ENCODE results near the gene NLRC5.
"Not testable (repeated sequence)": the region's sequence is repeated elsewhere in the genome, so short reads cannot be mapped to it uniquely, and the experiment has no call there.

The NLRC5 gene

DNA sequence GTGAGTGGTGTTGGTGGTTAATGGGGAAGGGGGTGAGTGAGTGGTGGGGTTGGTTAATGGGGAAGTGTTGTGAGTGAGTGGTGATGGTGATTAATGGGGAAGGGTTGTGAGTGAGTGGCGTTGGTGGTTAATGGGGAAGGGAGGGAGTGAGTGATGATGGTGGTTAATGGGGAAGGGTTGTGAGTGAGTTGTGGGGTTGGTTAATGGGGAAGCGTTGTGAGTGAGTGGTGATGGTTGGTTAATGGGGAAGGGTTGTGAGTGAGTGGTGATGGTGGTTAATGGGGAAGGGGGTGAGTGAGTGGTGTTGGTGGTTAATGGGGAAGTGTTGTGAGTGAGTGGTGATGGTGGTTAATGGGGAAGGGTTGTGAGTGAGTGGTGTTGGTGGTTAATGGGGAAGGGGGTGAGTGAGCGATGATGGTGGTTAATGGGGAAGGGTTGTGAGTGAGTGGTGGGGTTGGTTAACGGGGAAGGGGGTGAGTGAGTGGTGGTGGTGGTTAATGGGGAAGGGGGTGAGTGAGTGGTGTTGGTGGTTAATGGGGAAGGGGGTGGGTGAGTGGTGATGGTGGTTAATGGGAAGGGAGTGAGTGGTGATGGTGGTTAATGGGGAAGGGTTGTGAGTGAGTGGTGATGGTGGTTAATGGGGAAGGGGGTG is 81.8 kb downstream of the NLRC5 start:
- DNase-seq (ENCODE audit: low read depth in 3 of 3, low spot score in 1 of 3), result not testable (repeated sequence)

DNA sequence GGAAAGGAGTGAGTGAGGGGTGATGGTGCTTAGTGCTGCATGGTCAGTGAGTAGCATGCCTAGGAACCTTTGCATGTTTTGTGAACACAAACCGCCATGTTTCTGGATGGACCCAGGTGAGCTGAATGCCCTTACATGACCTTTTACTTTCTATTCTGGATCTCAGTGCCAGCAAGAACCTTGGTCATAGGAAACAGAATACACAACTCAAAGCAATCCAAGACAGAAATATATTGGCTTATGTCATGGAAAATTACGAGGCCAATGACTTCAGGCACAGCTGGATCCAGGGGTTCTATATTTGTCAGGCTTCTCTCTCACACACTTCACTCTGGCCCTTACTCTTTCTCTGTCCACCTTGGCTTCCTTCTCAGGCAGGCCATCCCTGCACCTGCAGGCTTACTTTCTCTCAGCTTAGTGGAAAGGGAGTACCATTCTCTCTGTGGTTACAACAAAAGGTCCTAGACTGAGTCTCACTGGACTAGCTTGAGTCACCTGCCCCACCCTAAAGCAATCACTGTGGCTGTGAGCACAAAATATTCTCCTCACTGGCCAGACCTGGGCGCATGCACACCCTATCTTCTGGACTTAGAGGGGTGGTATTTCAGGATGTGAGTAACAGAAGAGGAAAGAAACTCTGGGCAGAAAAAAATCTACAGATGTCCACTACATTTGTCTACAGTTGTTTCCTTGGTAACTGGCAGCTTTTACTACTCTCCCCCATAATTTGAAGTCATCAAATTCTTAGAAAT is 82.7 kb downstream of the NLRC5 start:
- no peak for DNase-seq (ENCODE audit: low read depth in 3 of 3, low spot score in 1 of 3)

DNA sequence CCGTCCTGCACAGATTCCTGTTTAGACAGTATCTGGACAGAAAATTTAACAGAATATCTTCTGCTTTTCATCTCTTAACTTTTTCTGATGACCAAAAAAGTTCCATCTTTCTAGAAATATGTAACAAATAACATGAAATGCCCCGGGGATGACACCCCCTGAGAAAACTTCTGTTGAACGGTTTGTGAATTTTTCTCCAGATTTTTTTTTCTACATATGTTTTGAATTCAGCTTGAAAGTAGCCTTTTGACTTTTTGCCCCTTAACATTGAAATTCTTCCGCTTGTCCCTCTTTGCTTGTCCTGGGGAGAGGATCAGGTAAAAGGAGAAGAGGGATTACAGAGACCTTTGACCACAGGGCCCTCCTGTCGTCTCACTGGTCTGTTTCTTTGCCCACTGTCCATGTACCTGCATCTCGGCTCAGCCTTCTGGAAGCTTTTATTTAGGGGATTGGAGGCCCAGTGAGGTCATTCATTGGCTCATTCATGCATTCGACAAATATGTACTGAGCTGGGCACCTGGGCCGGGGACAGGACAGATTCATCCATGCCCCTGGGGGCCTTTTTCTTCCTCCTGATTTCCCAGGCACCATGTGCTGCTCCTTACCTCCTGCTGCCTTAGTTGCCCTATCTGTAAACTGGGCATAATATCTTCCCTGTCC is 83.4 kb downstream of the NLRC5 start:
- DNase-seq (ENCODE audit: low read depth in 3 of 3, low spot score in 1 of 3), result no peak

DNA sequence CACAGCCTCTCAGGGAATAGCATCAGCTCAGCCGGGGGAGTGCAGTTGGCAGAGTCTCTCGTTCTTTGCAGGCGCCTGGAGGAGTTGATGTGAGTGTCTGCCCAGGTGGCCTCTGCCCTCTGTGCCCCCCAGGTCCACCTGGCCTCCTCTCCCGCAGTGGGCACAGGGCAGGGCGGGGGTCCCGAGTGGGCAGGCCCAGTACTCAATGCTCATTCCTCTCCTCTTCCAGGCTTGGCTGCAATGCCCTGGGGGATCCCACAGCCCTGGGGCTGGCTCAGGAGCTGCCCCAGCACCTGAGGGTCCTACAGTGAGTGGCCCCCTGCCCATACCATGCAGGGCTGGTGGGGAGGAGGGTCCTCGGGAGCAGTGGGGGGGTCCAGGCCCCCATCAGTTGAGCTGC is 88.4 kb downstream of the NLRC5 start:
- no peak for DNase-seq (ENCODE audit: low read depth in 3 of 3, low spot score in 1 of 3)

DNA sequence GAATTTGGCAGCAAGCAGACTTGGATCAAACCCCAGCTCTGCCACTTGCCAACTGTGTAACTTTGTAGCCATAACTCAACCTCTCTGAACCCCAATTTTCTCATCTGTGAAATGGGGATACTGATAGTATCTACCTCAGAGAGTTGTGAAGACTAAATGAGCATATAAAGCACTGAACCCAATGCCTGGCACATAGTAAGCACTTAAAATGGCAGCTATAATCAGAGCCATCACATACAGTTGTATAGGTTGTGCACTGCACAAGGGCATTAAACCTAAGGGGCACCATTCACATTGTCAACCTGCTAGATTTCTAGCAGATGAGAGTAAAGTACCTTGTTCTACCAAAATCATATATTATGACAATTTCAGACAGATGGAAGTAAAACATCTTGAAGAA is 92.4 kb downstream of the NLRC5 start:
- no peak for DNase-seq (ENCODE audit: low read depth in 3 of 3, low spot score in 1 of 3)

DNA sequence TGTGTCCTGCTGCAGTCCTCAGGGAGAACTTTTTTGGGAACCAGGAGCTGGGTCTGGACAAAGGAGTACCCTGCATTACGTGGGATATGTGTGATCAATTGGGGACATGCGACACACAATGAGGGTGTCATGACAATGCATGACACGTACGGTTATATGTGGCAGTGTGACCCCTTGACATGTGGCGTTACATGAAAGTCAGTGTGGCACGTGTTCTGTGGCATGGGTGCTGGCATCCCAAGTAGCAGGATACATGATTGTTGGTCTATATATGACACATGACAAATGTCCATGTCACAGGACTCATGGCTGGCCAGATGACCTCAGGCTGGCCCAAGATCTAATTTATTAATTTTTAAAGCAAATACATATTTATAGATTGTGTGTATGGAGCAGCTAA is 93.3 kb downstream of the NLRC5 start:
- no peak for DNase-seq (ENCODE audit: low read depth in 3 of 3, low spot score in 1 of 3)

DNA sequence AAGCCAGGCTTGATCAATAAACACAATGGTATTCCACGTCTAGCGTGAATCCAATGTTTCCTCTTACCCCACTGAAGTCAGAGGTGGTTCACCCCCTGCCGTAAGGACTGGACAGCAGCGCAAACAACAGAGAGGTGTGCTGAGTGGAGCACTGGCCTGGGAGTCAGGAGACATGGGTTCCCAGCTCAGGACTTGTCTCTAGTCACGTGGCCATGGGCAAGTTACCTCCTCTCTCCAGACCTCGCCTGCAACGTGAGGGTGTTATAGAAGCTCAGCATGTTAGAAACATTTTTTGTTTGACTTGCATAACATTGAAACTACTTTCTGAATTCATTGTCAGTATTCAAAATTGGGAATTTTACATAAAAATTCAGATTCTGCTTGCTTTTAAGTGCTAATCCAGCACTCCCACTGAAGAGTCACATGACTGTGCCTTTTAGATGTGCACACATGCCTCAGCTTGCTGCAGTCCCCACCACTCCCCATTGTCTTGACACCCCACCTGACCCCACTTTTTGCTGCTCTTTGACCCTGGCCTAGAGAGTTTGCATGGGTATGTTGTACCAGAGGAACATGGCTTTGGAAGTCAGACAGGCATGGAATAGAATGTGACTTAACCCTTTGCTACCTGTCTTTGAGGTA is 94.2 kb downstream of the NLRC5 start:
- no peak for DNase-seq (ENCODE audit: low read depth in 3 of 3, low spot score in 1 of 3)

DNA sequence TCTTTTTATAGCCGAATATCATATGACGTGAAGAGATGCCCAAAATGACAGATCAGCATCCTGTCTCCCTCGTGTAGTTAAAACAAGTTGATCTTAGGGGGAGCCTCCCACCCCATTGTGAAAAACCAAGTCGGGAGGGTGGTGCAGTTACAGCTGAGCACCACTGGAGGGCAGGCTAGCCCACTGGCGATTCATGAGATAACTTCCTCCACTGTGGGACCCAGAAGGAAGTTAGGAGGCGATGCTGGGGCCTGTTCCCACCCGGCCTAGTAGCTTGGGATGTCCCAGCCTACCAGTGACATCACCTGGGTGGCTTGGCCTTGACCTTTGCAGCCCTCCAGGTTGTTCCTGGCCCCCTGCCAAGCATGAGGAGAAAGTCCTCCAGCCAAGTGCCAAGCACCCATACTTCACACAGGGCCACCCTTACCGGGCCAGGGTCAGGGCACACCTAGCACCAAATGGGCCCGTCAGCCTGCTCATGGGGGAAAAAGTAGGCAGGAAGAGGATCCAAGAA is 95.0 kb downstream of the NLRC5 start:
- DNase-seq (ENCODE audit: low read depth in 3 of 3, low spot score in 1 of 3), result peak; percentile 41 to 55 (median 41)

DNA sequence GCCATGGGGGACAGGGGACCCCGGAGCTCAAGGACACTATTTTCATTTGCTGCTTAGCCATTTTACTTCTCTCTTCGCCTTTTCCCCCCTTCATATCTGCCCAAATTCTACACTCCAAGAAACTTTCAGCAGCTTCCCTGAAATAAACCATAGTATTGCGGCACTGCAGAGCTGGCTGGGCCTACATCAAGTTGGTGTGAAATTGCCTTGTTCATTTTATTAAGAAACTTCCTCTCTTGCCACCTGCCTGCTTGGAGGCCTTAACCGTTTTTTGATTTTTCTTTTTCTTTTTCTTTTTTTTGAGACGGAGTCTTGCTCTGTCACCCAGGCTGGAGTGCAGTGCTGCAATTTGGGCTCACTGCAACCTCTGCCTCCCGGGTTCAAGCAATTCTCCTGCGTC is 95.6 kb downstream of the NLRC5 start:
- no peak for DNase-seq (ENCODE audit: low read depth in 3 of 3, low spot score in 1 of 3)

DNA sequence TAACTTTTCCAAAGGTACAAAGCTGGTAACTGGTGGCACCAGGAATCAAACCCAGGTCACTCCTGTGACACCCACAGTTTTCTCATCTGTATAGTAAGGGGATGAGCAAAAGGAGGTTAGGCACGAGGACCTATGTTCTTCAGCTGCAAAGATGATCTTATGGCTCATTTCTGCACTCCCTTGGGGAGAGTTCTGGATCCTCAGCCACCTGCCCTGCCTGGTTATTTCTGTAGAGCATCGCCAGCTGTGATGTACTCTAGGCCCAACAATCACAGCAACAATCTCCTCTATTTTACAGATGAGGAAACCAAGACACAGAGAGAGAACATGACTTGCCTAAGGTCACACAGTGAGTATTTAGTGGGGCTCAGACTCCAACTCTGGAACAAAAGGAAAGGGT is 97.6 kb downstream of the NLRC5 start:
- DNase-seq (ENCODE audit: low read depth in 3 of 3, low spot score in 1 of 3), result no peak

DNA sequence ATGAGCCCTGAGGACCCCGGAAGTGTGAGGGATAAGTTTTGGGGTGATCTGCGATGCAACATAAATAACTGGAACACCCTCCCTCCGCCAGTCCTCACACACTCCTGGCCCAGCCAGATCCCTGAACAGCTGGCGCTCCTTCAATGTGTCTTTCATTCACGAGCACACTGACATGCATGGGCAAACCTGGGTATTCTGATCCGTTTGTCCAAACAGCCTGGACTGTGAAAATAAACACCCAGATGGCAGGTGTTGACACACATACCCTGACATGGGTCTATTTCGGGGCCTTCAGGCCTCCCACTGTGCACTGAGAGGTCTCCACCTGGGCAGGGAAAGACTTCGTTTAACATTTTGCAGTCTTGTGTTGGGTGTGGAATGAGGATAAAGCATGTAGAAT is 100.0 kb downstream of the NLRC5 start:
- DNase-seq (ENCODE audit: low read depth in 3 of 3, low spot score in 1 of 3), result no peak

DNA sequence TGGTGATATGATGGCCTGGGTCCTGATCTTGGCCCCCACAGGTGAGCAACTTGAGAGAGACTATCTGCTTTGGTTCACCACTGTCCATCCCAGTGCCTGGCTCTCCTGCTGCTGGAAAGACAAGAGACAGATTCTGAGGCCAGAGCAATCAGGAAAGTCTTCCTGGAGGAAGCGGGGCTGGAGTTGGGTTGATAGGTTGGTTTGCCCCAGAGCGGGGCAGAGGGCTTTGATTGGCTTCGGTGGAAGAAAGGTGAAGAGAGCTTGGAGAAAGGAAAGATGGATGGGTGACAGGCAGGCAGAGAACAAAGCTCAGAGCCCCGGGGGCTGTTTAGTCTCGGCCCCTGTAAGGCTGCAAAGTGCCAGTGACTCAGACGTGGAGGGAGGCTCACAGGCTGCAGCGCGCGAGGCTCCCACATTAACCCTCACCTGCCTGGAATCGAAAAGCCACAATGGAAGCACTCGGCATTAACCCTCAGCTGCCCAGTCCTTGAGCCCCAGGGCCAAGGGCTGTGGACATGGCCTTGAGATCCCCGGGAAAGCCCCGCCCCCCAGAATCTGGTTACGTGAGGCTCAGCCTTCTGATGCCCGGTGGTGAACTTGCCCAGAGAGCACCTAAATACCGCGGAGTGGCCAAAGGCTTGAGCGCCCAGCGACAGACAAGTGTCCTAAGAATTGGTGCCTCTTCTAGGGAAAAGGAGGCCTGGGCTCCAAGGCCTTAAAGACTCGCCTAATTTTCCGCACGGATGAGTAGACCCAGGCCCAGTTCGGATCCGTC is 102.0 kb downstream of the NLRC5 start:
- DNase-seq (ENCODE audit: low read depth in 3 of 3, low spot score in 1 of 3), result no peak

DNA sequence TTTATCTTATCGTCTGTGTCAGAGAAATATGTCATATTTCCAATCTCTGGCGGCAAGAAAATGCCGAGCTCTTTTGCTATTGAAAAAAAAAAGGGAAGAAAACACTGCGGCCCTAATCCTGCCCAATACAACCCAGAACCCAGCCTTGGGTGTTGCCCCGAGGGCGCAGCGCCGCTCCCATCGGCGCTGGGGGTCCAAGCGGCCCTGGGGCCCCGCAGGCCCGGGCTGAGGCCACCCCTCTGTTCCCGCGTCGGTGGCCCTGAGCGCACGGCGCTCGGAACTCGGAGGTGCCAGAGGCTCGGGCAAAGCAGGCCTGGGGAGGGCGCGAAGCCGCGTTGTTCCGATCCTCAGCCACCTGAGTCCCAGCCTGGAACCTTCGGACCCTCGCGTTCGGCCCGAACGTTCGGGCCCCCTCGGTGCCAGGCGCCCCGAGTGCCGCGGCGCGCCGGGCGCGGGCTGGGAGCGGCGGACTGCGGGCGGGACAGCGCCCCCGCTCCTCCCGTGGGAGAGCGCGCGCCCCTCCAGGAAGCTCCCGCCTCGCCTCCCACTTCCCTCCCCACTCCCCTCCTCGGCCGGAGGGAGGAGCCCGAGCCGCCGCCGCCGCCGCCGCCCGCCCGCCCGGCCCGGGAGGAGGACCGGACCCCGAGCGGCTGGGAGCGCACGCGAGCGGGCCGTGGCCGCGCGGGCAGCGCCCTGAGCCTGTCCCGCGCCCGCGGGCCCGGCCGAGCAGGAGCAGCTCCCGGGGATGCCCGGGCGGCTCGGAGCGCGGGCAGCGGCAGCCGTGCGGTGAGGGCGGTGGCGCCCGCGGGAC is 102.8 kb downstream of the NLRC5 start, which contains the start of gene CPNE2:
Gene CPNE2, plus strand, starts transcription at position 609 of the 811 bp plus-strand sequence. CDS start 18,160 bp downstream, outside the sequence.
- DNase-seq (ENCODE audit: low read depth in 3 of 3, low spot score in 1 of 3), result peak in 1 of 3 donors; percentile 10

DNA sequence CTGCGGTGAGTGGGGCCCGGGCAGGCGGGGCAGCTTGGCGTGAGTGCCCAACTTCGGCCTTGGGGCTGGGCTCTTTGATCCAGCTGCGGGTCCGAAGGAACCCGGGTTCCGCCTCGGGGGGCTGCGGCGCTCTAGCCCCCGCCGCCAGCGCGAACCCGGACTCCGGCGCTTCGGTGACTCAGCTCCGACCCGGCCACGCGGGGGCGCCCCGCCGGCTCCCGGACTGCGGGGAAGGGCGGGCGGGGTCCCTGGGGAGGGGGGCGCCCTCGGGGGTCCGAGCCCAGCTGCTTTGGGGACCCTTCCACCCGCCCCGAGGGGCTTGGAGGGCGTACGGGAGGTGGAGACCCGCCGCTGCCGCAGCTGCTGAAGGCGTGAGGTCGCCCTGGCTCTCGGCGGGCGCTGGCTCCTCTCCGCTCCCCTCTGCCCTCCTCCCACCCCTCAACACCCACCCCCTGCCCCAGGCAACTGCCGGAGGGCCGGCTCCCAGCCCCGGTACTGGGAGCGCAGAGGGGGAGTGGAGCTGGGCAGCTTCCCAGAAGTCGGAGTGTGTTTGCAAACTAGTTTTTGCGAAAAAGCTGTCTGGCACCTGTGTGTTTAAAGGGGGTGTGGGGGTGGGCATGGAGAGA is 103.5 kb downstream of the NLRC5 start:
- DNase-seq (ENCODE audit: low read depth in 3 of 3, low spot score in 1 of 3), result peak; percentile 3 to 53 (median 5)

DNA sequence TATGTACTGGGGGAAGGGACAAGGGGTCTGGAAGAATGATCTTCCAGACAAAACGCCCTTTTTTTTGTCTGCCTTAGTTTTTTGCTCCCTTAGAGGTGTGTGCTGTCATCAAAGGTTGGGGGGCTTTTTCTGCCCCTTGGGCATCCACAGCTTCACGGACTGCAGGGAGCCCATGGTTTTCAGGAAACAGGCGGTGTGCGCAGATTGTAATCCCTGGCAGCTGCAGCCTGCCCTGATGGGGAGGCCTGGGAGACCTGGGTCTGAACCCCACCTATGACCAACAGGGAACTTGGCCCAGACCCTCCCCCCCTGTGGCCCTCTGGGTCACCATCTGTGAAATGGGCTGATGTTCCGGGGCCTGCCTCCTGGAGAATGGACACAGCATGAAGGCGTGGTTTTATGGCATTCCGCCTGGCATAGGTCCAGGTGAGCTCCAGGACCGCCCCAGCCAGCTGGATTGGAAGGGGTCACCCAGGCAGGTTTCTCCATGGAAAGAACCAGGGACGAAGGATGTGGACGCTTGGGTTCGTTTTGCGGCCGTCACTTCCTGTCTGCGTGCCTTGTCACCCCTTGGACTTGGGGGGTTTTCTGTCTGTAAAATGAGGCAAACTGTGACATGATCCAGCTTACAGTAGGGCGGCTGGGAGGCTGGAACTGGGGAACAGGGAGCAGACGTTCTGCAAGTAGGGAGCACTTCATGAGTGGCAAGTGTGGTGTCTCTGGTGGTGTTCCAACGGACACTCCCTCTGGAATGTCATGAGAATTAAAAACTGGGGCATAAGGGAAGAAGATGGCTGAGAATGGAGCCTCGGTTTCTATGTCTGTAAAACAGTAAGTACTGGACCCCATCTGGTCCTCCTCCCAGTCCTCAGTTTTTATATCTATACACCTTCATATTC is 104.6 kb downstream of the NLRC5 start:
- DNase-seq (ENCODE audit: low read depth in 3 of 3, low spot score in 1 of 3), result no peak

DNA sequence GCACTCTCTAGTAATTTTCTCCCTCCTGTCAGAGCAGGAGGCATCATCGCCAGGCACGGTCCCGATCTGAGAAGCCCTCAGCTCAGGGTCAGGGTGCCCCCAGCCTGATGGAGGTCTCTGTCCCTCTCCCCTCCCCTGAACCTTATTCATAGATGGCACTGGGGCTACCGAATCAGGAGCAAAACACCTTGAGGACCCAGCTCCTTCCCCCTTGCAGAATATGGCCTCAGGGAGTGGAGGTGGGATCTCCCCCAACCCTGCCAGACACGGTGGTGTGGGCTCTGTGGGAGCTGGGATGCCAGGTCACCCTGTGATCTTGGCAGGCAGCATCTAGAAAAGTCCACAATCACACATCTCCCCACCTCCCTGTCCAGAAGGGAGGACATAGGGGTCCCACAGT is 105.6 kb downstream of the NLRC5 start:
- DNase-seq (ENCODE audit: low read depth in 3 of 3, low spot score in 1 of 3), result no peak

DNA sequence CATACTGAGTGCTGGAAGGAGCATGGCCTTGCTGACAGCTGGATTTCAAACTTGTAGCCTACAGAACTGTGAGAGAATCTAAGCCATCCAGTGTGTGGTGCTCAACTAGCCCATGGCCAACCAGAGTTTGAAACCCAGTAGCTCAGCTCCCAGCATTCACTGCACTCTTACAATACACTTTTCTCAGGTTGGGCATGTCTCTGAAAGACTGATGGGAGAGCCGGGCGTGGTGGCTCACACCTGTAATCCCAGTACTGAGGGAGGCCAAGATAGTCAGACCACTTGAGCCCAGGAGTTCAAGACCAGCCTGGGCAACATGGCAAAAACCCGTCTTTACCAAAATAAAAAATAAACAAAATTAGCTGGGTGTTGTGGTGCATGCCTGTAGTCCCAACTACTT is 106.8 kb downstream of the NLRC5 start:
- no peak for DNase-seq (ENCODE audit: low read depth in 3 of 3, low spot score in 1 of 3)

DNA sequence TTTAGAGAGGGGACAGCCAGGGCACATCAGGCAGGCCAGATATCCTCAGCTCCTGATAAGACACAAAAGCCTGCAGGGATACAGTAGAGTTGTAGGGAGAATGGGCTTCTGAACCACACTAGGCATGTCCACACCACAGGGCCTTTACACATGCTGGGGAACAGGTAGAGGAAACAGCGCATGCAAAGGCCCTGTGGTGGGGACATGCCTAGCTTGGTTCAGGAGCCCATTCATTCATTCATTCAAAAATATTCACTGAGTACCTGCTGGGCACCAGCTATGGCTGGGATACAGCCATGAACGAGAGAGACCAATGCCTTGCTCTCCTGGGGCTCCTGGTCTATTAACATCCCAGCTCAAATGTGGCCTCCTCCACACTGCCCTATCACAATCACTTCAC is 107.4 kb downstream of the NLRC5 start:
- no peak for DNase-seq (ENCODE audit: low read depth in 3 of 3, low spot score in 1 of 3)
